HEK293 (cell line): ENCODE results near the gene HDAC10.

Experiments
- CTCF ChIP-seq: fragments of 450-650 bp; formaldehyde crosslinking; IDR thresholded peaks from 2 replicates; pipeline ENCODE4 v1.5.1; 2016; ENCODE audit warnings: missing biosample characterization, missing genetic modification characterization
- KLF16 ChIP-seq: fragments of 450-650 bp; formaldehyde crosslinking; IDR thresholded peaks from 2 replicates; pipeline ENCODE4 v1.5.1; 2017; ENCODE audit warnings: missing biosample characterization, missing genetic modification characterization
- KLF9 ChIP-seq: fragments of 450-650 bp; formaldehyde crosslinking; IDR thresholded peaks from 2 replicates; pipeline ENCODE4 v1.5.1; 2016; ENCODE audit warnings: missing biosample characterization, missing genetic modification characterization, low read depth
- PRDM4 ChIP-seq: fragments of 450-650 bp; formaldehyde crosslinking; IDR thresholded peaks from 2 replicates; pipeline ENCODE4 v1.5.1; 2017; ENCODE audit warnings: missing biosample characterization, missing genetic modification characterization
- TCF7L2 ChIP-seq: IDR thresholded peaks from 2 replicates; pipeline ENCODE4 v1.6.1; 2011; ENCODE audit warnings: low read depth, mild to moderate bottlenecking, inconsistent platforms, low read length, moderate library complexity, borderline replicate concordance
- ZNF530 ChIP-seq: fragments of 450-650 bp; formaldehyde crosslinking; IDR thresholded peaks from 2 replicates; pipeline ENCODE4 v1.5.1; 2016; ENCODE audit warnings: low read depth, missing biosample characterization, missing genetic modification characterization
- ZSCAN5A ChIP-seq: fragments of 450-650 bp; formaldehyde crosslinking; IDR thresholded peaks from 2 replicates; pipeline ENCODE4 v1.5.1; 2016; ENCODE audit warnings: missing biosample characterization, missing genetic modification characterization

GRCh38 chr22:50211147-50211546 lies 39.9 kb downstream of the HDAC10 start:
- TF ChIP-seq KLF9 (tag by site-specific recombination) (no peak), ZNF530 (tag by site-specific recombination) (no peak), KLF16 (tag by site-specific recombination) (no peak), TCF7L2 (no peak), ZSCAN5A (tag by site-specific recombination) (no peak), PRDM4 (no peak), CTCF (tag by site-specific recombination) (no peak)
